GM12878 (cell line): ENCODE results near the gene GNB3. TPM values are rescaled to one million over a fixed set of nuclear protein-coding genes. Genes with fewer than 3 reads are reported as not detected.
A peak's percentile ranks its signal among the peaks of the same experiment; 100 is the strongest.

Experiments
- EP300 ChIP-seq, 2 experiments: fragments of 150-350 bp in 1 of 2; IDR thresholded peaks; 2 replicates each; pipeline ENCODE4 v1.6.1; 2011 to 2012; ENCODE audit warnings: low read depth in 2 of 2, low read length in 2 of 2, borderline replicate concordance in 1 of 2, improper control_type of control experiment in 1 of 2, inconsistent platforms in 1 of 2; ENCODE audit not compliant: control insufficient read depth in 1 of 2
- HSF1 ChIP-seq: fragments of 150-350 bp; IDR thresholded peaks from 2 replicates; pipeline ENCODE4 v1.6.1; 2014; ENCODE audit warnings: mild to moderate bottlenecking, low read depth, low read length
- IKZF2 ChIP-seq, 2 experiments: fragments of 450-650 bp; IDR thresholded peaks; 2 replicates each; pipeline ENCODE4 v1.6.1; 2017; ENCODE audit warnings: mild to moderate bottlenecking in 2 of 2, moderate library complexity in 2 of 2
- KAT2A ChIP-seq: conservative IDR thresholded peaks from 2 replicates; pipeline ENCODE4 v1.6.1; 2011; ENCODE audit warnings: low read depth, low read length; ENCODE audit not compliant: control insufficient read depth
- MXI1 ChIP-seq: fragments of 150-350 bp; IDR thresholded peaks from 2 replicates; pipeline ENCODE4 v1.6.1; 2011; ENCODE audit warnings: low read depth, mild to moderate bottlenecking, inconsistent platforms, low read length, improper control_type of control experiment
- NBN ChIP-seq: fragments of 450-650 bp; IDR thresholded peaks from 2 replicates; pipeline ENCODE4 v1.6.1; 2016
- NR2C2 ChIP-seq: IDR thresholded peaks from 2 replicates; pipeline ENCODE4 v1.6.1; 2011; ENCODE audit warnings: borderline replicate concordance, low read depth; ENCODE audit not compliant: control insufficient read depth, insufficient read length
- PAX8 ChIP-seq: fragments of 450-650 bp; IDR thresholded peaks from 2 replicates; pipeline ENCODE4 v1.6.1; 2017; ENCODE audit warnings: mild to moderate bottlenecking, moderate library complexity
- POLR2AphosphoS2 ChIP-seq: IDR thresholded peaks from 2 replicates; pipeline ENCODE4 v1.6.1; 2011; ENCODE audit warnings: low read depth, mild to moderate bottlenecking, low read length, improper control_type of control experiment, moderate library complexity
- RELA ChIP-seq: fragments of 450-650 bp; IDR thresholded peaks from 2 replicates; pipeline ENCODE4 v1.8.0; 2014; ENCODE audit warnings: borderline replicate concordance; ENCODE audit not compliant: partially characterized antibody
- REST ChIP-seq: IDR thresholded peaks from 2 replicates; pipeline ENCODE4 v1.6.1; 2012; ENCODE audit warnings: mild to moderate bottlenecking, low read depth, low read length
- STAT1 ChIP-seq: fragments of 450-650 bp; conservative IDR thresholded peaks from 2 replicates; pipeline ENCODE4 v1.6.1; 2014; ENCODE audit warnings: antibody characterized with exemption, mild to moderate bottlenecking
- STAT3 ChIP-seq: IDR thresholded peaks from 2 replicates; pipeline ENCODE4 v1.6.1; 2011; ENCODE audit warnings: low read depth, low read length, improper control_type of control experiment
- polyA plus RNA-seq, 11 experiments: library from polyadenylated mRNA; depleted of rRNA in 4 of 11; unstranded in 6 of 11; stranded (reverse) in 5 of 11; fragments of >200 nt; fragmentation: Nextera tagmentation in 4 of 11; fragmentation: Illumina TruSeq in 1 of 11; extraction: Ambion mirVana in 4 of 11; extraction: Trizol in 1 of 11; gene quantifications; 1 replicate in 1 of 11; 2 replicates in 10 of 11; pipeline versions ENCODE4 v1.2.1 to v1.2.3, GENCODE V29; 2011 to 2016; ENCODE audit warnings: inconsistent platforms in 2 of 11, missing spikeins in 2 of 11, low read depth in 1 of 11
- total RNA-seq, 4 experiments: library from RNA; depleted of rRNA in 3 of 4; stranded (reverse); fragments of >200 nt in 3 of 4; fragmentation: Illumina TruSeq in 1 of 4; extraction: Trizol in 1 of 4; gene quantifications; 2 replicates each; pipeline versions ENCODE4 v1.2.1 to v1.2.3, GENCODE V29; 2013 to 2021
- TF ChIP-seq, protein P1 (sequence below): fragments of 450-650 bp; IDR thresholded peaks from 2 replicates; pipeline ENCODE4 v1.6.1; 2017; ENCODE audit warnings: low read depth, mild to moderate bottlenecking, moderate library complexity
- TF ChIP-seq, protein P2 (sequence below): fragments of 150-350 bp; IDR thresholded peaks from 2 replicates; pipeline ENCODE4 v1.6.1; 2016; ENCODE audit warnings: low read depth, low read length

GNB3 gene
- total and polyA plus RNA-seq, 10 of the 15 experiments (the other 5 are each of a cell fraction or from before 2014, with no cell fraction given) = 0.05 to 1.1 (median 0.36) TPM

GRCh38 chr12:6792522-6793201 lies 48.1 kb upstream of the GNB3 start (continued):
- TF ChIP-seq, protein P1, sequence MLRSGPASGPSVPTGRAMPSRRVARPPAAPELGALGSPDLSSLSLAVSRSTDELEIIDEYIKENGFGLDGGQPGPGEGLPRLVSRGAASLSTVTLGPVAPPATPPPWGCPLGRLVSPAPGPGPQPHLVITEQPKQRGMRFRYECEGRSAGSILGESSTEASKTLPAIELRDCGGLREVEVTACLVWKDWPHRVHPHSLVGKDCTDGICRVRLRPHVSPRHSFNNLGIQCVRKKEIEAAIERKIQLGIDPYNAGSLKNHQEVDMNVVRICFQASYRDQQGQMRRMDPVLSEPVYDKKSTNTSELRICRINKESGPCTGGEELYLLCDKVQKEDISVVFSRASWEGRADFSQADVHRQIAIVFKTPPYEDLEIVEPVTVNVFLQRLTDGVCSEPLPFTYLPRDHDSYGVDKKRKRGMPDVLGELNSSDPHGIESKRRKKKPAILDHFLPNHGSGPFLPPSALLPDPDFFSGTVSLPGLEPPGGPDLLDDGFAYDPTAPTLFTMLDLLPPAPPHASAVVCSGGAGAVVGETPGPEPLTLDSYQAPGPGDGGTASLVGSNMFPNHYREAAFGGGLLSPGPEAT = 0 out of 2 replicates have a peak, but pooled peaks have one; percentile 35
- TF ChIP-seq REST = no peak
- no peak for TF ChIP-seq EP300 (IDR thresholded peaks at IDR 0.05; ENCODE audit: borderline replicate concordance in 1 of 2, control insufficient read depth in 1 of 2, low read depth in 2 of 2, low read length in 2 of 2)
- TF ChIP-seq STAT1 = no peak
- TF ChIP-seq HSF1 = no peak
- 0 out of 2 replicates have a peak, but pooled peaks have one; percentile 26 for TF ChIP-seq NBN
- no peak for TF ChIP-seq POLR2AphosphoS2
- TF ChIP-seq STAT3 = no peak
- no peak for TF ChIP-seq NR2C2
- TF ChIP-seq RELA = peak; percentile 40
- TF ChIP-seq, protein P2, sequence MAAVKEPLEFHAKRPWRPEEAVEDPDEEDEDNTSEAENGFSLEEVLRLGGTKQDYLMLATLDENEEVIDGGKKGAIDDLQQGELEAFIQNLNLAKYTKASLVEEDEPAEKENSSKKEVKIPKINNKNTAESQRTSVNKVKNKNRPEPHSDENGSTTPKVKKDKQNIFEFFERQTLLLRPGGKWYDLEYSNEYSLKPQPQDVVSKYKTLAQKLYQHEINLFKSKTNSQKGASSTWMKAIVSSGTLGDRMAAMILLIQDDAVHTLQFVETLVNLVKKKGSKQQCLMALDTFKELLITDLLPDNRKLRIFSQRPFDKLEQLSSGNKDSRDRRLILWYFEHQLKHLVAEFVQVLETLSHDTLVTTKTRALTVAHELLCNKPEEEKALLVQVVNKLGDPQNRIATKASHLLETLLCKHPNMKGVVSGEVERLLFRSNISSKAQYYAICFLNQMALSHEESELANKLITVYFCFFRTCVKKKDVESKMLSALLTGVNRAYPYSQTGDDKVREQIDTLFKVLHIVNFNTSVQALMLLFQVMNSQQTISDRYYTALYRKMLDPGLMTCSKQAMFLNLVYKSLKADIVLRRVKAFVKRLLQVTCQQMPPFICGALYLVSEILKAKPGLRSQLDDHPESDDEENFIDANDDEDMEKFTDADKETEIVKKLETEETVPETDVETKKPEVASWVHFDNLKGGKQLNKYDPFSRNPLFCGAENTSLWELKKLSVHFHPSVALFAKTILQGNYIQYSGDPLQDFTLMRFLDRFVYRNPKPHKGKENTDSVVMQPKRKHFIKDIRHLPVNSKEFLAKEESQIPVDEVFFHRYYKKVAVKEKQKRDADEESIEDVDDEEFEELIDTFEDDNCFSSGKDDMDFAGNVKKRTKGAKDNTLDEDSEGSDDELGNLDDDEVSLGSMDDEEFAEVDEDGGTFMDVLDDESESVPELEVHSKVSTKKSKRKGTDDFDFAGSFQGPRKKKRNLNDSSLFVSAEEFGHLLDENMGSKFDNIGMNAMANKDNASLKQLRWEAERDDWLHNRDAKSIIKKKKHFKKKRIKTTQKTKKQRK = no peak
- TF ChIP-seq PAX8 = no peak
- TF ChIP-seq IKZF2 (IDR thresholded peaks at IDR 0.05) = peak in 1 of 2 experiments; percentile 30; a peak in 2 of 4 replicates
- TF ChIP-seq MXI1 = no peak
- no peak for TF ChIP-seq KAT2A
